Measurements from ENCODE around the gene CYGB.
A peak's percentile ranks its signal among the peaks of the same experiment; 100 is the strongest.

Gene CYGB

GRCh38 chr17:76549215-76549518, 11.7 kb upstream of the CYGB start:
- DNase-seq, result no peak

GRCh38 chr17:76548378-76549214, 11.1 kb upstream of the CYGB start:
- no peak for DNase-seq

- DNase-seq, result no peak
Observed at GRCh38 chr17:76547642-76548202, 10.2 kb upstream of the CYGB start.

- peak; percentile 64 for DNase-seq
Observed at GRCh38 chr17:76547183-76547641, 9.7 kb upstream of the CYGB start.

GRCh38 chr17:76546556-76547182, 9.2 kb upstream of the CYGB start:
- no peak for DNase-seq

- DNase-seq, result no peak
Observed at GRCh38 chr17:76545918-76546555, 8.5 kb upstream of the CYGB start.

GRCh38 chr17:76544546-76545365, 7.2 kb upstream of the CYGB start:
- DNase-seq, result no peak

GRCh38 chr17:76543826-76544545, 6.5 kb upstream of the CYGB start:
- DNase-seq, result no peak

GRCh38 chr17:76543482-76543825, 5.9 kb upstream of the CYGB start:
- no peak for DNase-seq

GRCh38 chr17:76542984-76543383, 5.5 kb upstream of the CYGB start:
- DNase-seq, result no peak

- no peak for DNase-seq
Observed at GRCh38 chr17:76542566-76542971, 5.1 kb upstream of the CYGB start.

- no peak for DNase-seq
Observed at GRCh38 chr17:76541739-76542454, 4.4 kb upstream of the CYGB start.

- DNase-seq, result peak; percentile 58
Observed at GRCh38 chr17:76540381-76541300, 3.1 kb upstream of the CYGB start.

GRCh38 chr17:76539631-76540271, 2.2 kb upstream of the CYGB start, which contains the start of gene PRCD:
TSS of gene PRCD (plus strand) at chr17:76540044. CDS start at chr17:76540142, 98 bp downstream.
- DNase-seq, result no peak

- no peak for DNase-seq
Observed at GRCh38 chr17:76538941-76539570, 1.5 kb upstream of the CYGB start.

- no peak for DNase-seq
Observed at GRCh38 chr17:76538281-76538931, 897 bp upstream of the CYGB start.

- DNase-seq, result no peak
Observed at GRCh38 chr17:76537288-76537577, 276 bp downstream of the CYGB start.

- DNase-seq, result no peak
Observed at GRCh38 chr17:76536511-76537287, 810 bp downstream of the CYGB start.
